GM23338 (cell line): ENCODE data around the gene ARPC4. TPM values are rescaled to one million over a fixed set of nuclear protein-coding genes. Genes with fewer than 3 reads are reported as not detected.

ENCODE experiments used
- EZH2 ChIP-seq: fragments of 200-600 bp; sonication (generic); IDR thresholded peaks from one replicate; pipeline ENCODE4 v1.8.0; 2017; ENCODE audit warnings: antibody characterized with exemption, mild to moderate bottlenecking, low read depth; ENCODE audit not compliant: unreplicated experiment
- EZH2phosphoT487 ChIP-seq: fragments of 200-600 bp; sonication (generic); IDR thresholded peaks from one replicate; pipeline ENCODE4 v1.8.1; 2018; ENCODE audit warnings: antibody characterized with exemption; ENCODE audit not compliant: unreplicated experiment
- NANOG ChIP-seq: IDR thresholded peaks from 2 replicates; pipeline ENCODE4 v1.6.1; 2016; ENCODE audit warnings: antibody characterized with exemption, borderline replicate concordance
- ZNF114 ChIP-seq: fragments of 250-450 bp; sonication (Bioruptor Pico); IDR thresholded peaks from 2 replicates; pipeline ENCODE4 v1.5.0; 2020; ENCODE audit warnings: mild to moderate bottlenecking, moderate library complexity
- ZNF331 ChIP-seq: fragments of 250-450 bp; sonication (Bioruptor Pico); IDR thresholded peaks from 2 replicates; pipeline ENCODE4 v1.5.0; 2020; ENCODE audit warnings: low read depth, mild to moderate bottlenecking, moderate library complexity
- polyA plus RNA-seq: library from polyadenylated mRNA; unstranded; fragments of >200 nt; fragmentation: Nextera tagmentation; extraction: Ambion mirVana; gene quantifications from 2 replicates; pipeline ENCODE4 v1.2.1, GENCODE V29; 2016
- total RNA-seq: library from RNA; depleted of rRNA; stranded (reverse); fragments of >200 nt; shearing (Covaris generic); gene quantifications from 2 replicates; pipeline ENCODE4 v1.2.3, GENCODE V29; 2014
- TF ChIP-seq, protein P1 (sequence below): fragments of 250-450 bp; sonication (Bioruptor Pico); IDR thresholded peaks from 2 replicates; pipeline ENCODE4 v1.5.0; 2020; ENCODE audit warnings: mild to moderate bottlenecking, moderate library complexity
- TF ChIP-seq, protein P2 (sequence below): IDR thresholded peaks from 2 replicates; pipeline ENCODE4 v1.6.1; 2016; ENCODE audit warnings: antibody characterized with exemption
- TF ChIP-seq, protein P3 (sequence below), 2 experiments: fragments of 200-600 bp in 1 of 2; sonication (generic) in 1 of 2; conservative IDR thresholded peaks; 2 replicates each; pipeline versions ENCODE4 v1.5.1 to v1.6.1; 2016 to 2017; ENCODE audit warnings: antibody characterized with exemption in 2 of 2, low read depth in 2 of 2, mild to moderate bottlenecking in 2 of 2, moderate library complexity in 1 of 2

ARPC4 gene
- total and polyA plus RNA-seq, 2 experiments from 2014 or later: 71.9 to 176 TPM

DNA sequence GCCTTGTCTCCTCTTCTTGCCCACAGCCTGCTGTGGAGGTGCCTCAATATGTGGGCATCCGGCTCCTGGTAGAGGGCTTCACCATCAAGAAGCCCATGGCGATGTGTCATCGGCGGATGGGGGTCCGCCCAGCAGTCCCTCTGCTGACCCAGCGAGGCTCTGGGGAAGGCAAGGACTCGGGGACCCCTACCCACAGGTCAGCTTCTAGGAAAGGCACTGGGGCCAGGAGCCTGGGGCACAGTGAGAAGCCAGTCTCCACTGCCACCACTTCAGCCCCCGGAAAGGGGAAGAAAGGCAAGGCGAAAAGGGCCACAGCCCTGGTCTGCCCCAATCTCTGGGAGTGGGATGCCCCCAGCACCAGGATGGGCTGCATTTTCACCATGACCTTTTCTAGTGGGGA, 40.2 kb downstream of the ARPC4 start (continued):
- TF ChIP-seq, protein P1, sequence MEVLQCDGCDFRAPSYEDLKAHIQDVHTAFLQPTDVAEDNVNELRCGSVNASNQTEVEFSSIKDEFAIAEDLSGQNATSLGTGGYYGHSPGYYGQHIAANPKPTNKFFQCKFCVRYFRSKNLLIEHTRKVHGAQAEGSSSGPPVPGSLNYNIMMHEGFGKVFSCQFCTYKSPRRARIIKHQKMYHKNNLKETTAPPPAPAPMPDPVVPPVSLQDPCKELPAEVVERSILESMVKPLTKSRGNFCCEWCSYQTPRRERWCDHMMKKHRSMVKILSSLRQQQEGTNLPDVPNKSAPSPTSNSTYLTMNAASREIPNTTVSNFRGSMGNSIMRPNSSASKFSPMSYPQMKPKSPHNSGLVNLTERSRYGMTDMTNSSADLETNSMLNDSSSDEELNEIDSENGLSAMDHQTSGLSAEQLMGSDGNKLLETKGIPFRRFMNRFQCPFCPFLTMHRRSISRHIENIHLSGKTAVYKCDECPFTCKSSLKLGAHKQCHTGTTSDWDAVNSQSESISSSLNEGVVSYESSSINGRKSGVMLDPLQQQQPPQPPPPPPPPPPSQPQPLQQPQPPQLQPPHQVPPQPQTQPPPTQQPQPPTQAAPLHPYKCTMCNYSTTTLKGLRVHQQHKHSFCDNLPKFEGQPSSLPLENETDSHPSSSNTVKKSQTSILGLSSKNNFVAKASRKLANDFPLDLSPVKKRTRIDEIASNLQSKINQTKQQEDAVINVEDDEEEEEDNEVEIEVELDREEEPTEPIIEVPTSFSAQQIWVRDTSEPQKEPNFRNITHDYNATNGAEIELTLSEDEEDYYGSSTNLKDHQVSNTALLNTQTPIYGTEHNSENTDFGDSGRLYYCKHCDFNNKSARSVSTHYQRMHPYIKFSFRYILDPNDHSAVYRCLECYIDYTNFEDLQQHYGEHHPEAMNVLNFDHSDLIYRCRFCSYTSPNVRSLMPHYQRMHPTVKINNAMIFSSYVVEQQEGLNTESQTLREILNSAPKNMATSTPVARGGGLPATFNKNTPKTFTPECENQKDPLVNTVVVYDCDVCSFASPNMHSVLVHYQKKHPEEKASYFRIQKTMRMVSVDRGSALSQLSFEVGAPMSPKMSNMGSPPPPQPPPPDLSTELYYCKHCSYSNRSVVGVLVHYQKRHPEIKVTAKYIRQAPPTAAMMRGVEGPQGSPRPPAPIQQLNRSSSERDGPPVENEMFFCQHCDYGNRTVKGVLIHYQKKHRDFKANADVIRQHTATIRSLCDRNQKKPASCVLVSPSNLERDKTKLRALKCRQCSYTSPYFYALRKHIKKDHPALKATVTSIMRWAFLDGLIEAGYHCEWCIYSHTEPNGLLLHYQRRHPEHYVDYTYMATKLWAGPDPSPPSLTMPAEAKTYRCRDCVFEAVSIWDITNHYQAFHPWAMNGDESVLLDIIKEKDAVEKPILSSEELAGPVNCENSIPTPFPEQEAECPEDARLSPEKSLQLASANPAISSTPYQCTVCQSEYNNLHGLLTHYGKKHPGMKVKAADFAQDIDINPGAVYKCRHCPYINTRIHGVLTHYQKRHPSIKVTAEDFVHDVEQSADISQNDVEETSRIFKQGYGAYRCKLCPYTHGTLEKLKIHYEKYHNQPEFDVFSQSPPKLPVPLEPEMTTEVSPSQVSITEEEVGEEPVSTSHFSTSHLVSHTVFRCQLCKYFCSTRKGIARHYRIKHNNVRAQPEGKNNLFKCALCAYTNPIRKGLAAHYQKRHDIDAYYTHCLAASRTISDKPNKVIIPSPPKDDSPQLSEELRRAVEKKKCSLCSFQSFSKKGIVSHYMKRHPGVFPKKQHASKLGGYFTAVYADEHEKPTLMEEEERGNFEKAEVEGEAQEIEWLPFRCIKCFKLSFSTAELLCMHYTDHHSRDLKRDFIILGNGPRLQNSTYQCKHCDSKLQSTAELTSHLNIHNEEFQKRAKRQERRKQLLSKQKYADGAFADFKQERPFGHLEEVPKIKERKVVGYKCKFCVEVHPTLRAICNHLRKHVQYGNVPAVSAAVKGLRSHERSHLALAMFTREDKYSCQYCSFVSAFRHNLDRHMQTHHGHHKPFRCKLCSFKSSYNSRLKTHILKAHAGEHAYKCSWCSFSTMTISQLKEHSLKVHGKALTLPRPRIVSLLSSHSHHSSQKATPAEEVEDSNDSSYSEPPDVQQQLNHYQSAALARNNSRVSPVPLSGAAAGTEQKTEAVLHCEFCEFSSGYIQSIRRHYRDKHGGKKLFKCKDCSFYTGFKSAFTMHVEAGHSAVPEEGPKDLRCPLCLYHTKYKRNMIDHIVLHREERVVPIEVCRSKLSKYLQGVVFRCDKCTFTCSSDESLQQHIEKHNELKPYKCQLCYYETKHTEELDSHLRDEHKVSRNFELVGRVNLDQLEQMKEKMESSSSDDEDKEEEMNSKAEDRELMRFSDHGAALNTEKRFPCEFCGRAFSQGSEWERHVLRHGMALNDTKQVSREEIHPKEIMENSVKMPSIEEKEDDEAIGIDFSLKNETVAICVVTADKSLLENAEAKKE: no peak
- TF ChIP-seq, protein P2, sequence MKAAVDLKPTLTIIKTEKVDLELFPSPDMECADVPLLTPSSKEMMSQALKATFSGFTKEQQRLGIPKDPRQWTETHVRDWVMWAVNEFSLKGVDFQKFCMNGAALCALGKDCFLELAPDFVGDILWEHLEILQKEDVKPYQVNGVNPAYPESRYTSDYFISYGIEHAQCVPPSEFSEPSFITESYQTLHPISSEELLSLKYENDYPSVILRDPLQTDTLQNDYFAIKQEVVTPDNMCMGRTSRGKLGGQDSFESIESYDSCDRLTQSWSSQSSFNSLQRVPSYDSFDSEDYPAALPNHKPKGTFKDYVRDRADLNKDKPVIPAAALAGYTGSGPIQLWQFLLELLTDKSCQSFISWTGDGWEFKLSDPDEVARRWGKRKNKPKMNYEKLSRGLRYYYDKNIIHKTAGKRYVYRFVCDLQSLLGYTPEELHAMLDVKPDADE: no peak
- no peak for TF ChIP-seq EZH2phosphoT487
- no peak for TF ChIP-seq ZNF331
- TF ChIP-seq, protein P3, sequence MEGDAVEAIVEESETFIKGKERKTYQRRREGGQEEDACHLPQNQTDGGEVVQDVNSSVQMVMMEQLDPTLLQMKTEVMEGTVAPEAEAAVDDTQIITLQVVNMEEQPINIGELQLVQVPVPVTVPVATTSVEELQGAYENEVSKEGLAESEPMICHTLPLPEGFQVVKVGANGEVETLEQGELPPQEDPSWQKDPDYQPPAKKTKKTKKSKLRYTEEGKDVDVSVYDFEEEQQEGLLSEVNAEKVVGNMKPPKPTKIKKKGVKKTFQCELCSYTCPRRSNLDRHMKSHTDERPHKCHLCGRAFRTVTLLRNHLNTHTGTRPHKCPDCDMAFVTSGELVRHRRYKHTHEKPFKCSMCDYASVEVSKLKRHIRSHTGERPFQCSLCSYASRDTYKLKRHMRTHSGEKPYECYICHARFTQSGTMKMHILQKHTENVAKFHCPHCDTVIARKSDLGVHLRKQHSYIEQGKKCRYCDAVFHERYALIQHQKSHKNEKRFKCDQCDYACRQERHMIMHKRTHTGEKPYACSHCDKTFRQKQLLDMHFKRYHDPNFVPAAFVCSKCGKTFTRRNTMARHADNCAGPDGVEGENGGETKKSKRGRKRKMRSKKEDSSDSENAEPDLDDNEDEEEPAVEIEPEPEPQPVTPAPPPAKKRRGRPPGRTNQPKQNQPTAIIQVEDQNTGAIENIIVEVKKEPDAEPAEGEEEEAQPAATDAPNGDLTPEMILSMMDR (conservative IDR thresholded peaks at IDR 0.05; ENCODE audit: low read depth in 2 of 2): no peak
- no peak for TF ChIP-seq NANOG
- TF ChIP-seq ZNF114 (CRISPR knock-in tag): no peak
- no peak for TF ChIP-seq EZH2
